OCI-LY3 (cell line): Measurements from ENCODE around the gene SLCO4A1.

ENCODE experiments used
- H2AFZ ChIP-seq: fragments of 200-600, 300-600 bp; shearing (Covaris generic); 2 replicates; pipeline ENCODE4 v1.6.0; 2014; ENCODE audit warnings: antibody characterized with exemption, low read depth, low read length
- H3K27ac ChIP-seq: fragments of 200-600, 300-600 bp; sonication (generic); 2 replicates; pipeline ENCODE4 v1.5.1; 2014; ENCODE audit warnings: mild to moderate bottlenecking, low read length, moderate library complexity, mixed read lengths
- H3K27me3 ChIP-seq: fragments of 200-600, 300-600 bp; sonication (generic); 2 replicates; pipeline ENCODE4 v1.6.1; 2014; ENCODE audit warnings: low read depth, low read length, mixed read lengths
- H3K36me3 ChIP-seq: fragments of 200-600, 300-600 bp; sonication (generic); replicated peaks from 2 replicates; pipeline ENCODE3; 2014; ENCODE audit warnings: low read depth, low read length, mixed read lengths
- H3K4me1 ChIP-seq: fragments of 300-600, 200-600 bp; sonication (generic); 2 replicates; pipeline ENCODE4 v1.6.1; 2014; ENCODE audit warnings: low read length, mixed read lengths
- H3K4me2 ChIP-seq: fragments of 200-600, 300-600 bp; sonication (generic); 2 replicates; pipeline ENCODE4 v1.6.1; 2014; ENCODE audit warnings: low read length, mixed read lengths
- H3K4me3 ChIP-seq: fragments of 300-600, 200-600 bp; sonication (generic); 2 replicates; pipeline ENCODE4 v1.5.1; 2014; ENCODE audit warnings: antibody characterized with exemption, mild to moderate bottlenecking, low read length, moderate library complexity
- H3K79me2 ChIP-seq: fragments of 300-600, 200-600 bp; shearing (Covaris generic); 2 replicates; pipeline ENCODE4 v1.6.1; 2014; ENCODE audit warnings: mild to moderate bottlenecking, low read length, mixed read lengths
- H3K9ac ChIP-seq: fragments of 300-600, 200-600 bp; shearing (Covaris generic); 2 replicates; pipeline ENCODE4 v1.6.0; 2014; ENCODE audit warnings: mild to moderate bottlenecking, low read length, moderate library complexity
- H3K9me3 ChIP-seq: fragments of 200-600, 300-600 bp; shearing (Covaris generic); 2 replicates; pipeline ENCODE4 v1.6.1; 2014; ENCODE audit warnings: low read length, mixed read lengths; ENCODE audit not compliant: insufficient read depth
- H4K20me1 ChIP-seq: fragments of 200-600, 300-600 bp; sonication (generic); 2 replicates; pipeline ENCODE4 v1.6.1; 2016; ENCODE audit warnings: low read length, mixed read lengths; ENCODE audit not compliant: insufficient read depth
- EZH2phosphoT487 ChIP-seq: fragments of 200-600 bp; shearing (Covaris generic); IDR thresholded peaks from 2 replicates; pipeline ENCODE4 v1.6.1; 2018; ENCODE audit warnings: antibody characterized with exemption, mixed run types, low read depth
- TF ChIP-seq, protein P1 (sequence below): fragments of 200-600, 300-600 bp; sonication (generic); IDR thresholded peaks from 2 replicates; pipeline ENCODE4 v1.5.1; 2014; ENCODE audit warnings: antibody characterized with exemption, low read length, low read depth

The SLCO4A1 gene

DNA sequence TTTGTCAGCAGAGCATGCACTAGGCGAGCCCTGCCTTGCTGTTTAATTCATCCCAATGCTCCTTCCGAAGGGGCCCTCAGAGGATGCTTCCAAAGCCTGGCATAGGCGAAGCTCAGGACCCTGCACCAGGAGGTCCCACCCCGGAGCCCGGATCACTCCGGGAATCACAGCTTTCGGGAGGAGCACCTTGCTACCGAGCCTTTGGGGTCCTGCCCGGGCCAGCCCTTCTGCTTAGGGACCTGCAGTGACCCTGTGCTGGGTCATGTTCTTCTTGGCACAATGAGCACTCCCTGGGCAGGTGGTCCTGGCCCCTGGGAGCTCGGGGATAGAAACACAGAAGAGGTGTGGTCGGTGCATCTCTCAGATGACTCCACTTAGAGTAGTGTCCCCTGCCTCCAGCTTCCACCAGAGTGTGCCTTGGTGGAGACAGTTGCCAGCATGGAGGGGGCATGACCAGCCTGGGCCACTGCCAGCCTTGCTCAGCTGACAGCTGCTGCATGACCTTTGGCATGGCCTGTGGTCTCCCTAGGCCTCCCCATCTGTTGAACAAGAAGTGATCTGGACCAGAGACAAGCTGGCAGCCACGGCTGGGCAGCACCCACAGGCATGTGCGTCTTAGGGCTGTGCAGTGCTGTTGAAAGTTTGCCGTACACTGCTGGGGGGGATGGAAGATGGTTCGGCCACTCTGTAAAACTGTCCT lies 44.7 kb upstream of the SLCO4A1 start:
- no peak overlapping the region for H3K4me3 ChIP-seq
- H3K79me2 ChIP-seq, result no peaks in the 10 kb centered on the region
- TF ChIP-seq EZH2phosphoT487, result no peak
- TF ChIP-seq, protein P1, sequence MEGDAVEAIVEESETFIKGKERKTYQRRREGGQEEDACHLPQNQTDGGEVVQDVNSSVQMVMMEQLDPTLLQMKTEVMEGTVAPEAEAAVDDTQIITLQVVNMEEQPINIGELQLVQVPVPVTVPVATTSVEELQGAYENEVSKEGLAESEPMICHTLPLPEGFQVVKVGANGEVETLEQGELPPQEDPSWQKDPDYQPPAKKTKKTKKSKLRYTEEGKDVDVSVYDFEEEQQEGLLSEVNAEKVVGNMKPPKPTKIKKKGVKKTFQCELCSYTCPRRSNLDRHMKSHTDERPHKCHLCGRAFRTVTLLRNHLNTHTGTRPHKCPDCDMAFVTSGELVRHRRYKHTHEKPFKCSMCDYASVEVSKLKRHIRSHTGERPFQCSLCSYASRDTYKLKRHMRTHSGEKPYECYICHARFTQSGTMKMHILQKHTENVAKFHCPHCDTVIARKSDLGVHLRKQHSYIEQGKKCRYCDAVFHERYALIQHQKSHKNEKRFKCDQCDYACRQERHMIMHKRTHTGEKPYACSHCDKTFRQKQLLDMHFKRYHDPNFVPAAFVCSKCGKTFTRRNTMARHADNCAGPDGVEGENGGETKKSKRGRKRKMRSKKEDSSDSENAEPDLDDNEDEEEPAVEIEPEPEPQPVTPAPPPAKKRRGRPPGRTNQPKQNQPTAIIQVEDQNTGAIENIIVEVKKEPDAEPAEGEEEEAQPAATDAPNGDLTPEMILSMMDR, result no peak
- no peaks in the 10 kb centered on the region for H3K9me3 ChIP-seq
- no peak overlapping the region for H3K27ac ChIP-seq
- H3K4me2 ChIP-seq, result no peak overlapping the region
- H3K36me3 ChIP-seq, result no peaks in the 10 kb centered on the region
- H3K9ac ChIP-seq, result no peak overlapping the region
- no peaks in the 10 kb centered on the region for H4K20me1 ChIP-seq
- peaks cover 44% of the 10 kb centered on the region for H3K27me3 ChIP-seq
- no peak overlapping the region for H2AFZ ChIP-seq
- H3K4me1 ChIP-seq, result no peaks in the 10 kb centered on the region

DNA sequence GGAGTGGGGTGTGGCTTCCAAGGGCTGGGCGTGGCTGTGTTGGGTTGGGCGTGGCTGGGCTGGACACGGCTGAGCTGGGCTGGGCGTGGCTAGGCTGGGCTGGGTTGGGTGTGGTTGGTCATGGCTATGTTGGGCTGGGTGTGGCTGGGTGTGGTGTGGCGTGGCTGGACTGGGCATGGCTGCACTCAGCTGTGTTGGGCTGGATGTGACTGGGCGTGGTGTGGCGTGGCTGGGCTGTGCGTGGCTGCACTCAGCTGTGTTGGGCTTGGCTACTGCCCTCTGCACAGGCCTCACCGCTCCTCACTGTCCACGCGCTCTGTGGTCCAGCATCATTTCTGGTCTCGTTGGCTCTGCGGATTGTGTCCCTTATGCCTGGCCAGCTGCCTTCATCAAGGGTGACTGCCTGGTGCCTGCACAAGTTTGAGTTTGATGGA lies 43.5 kb upstream of the SLCO4A1 start:
- Histone ChIP-seq H3K4me3 (no peak overlapping the region), H3K4me2 (no peak overlapping the region), H3K4me1 (no peaks in the 10 kb centered on the region; the same call in 1 of the 2 replicates), H3K79me2 (no peaks in the 10 kb centered on the region), H3K27ac (no peak overlapping the region), H2AFZ (no peak overlapping the region), H3K9ac (no peak overlapping the region), H4K20me1 (no peaks in the 10 kb centered on the region), H3K9me3 (no peaks in the 10 kb centered on the region), H3K36me3 (no peaks in the 10 kb centered on the region), H3K27me3 (peaks cover 56% of the 10 kb centered on the region)
- no peak for TF ChIP-seq EZH2phosphoT487
- TF ChIP-seq, protein P1, result no peak

DNA sequence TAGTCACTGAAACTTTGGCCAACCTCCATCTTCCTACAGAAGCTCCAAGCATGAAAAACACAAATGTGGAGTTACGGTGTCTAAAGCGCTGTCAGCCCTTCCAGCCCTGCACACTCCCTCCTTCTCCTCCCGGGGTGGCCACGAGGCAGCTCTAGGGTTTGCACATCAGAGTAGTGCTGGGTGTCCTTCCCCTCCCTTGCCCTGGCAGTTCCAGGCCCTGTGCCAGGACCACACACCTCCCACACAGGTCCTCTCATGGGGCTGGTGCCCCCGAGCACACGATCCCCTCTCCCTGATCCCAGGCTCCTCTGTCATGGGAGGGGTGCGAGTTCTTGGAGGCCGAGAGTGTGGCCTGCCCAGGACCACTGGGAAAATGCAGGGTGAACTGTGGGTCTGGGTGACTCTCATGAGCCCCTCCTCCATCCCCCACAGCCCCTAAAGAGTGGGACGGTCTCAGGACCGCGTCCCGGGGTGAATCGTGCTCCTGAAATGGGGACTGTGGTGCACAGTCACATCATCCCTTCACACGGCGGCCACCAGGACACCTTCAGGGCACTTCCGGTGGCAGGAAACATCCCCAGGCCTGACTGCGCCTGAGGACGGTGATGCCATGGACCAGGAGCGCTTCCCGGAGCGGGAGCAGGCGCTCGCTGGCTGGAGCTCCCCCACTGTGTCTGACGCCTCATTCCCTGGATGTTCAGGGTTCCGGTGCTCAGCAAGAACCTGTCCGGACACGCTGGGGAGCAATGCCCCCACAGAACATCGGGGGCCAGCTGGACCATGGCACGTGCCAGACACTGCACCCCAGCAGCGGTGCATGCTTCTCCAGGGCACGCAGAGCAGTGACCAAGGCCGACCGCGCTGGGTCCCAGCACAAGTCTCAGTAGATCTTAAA lies 42.8 kb upstream of the SLCO4A1 start:
- no peaks in the 10 kb centered on the region; the same call in 1 of the 2 replicates for H3K4me1 ChIP-seq
- H3K36me3 ChIP-seq, result no peaks in the 10 kb centered on the region
- no peaks in the 10 kb centered on the region for H4K20me1 ChIP-seq
- no peak overlapping the region for H3K4me3 ChIP-seq
- H2AFZ ChIP-seq, result no peak overlapping the region
- H3K9me3 ChIP-seq, result no peaks in the 10 kb centered on the region
- H3K27me3 ChIP-seq, result peaks cover 57% of the 10 kb centered on the region
- no peak for TF ChIP-seq EZH2phosphoT487
- TF ChIP-seq, protein P1, result no peak
- H3K4me2 ChIP-seq, result no peak overlapping the region
- no peaks in the 10 kb centered on the region for H3K79me2 ChIP-seq
- H3K9ac ChIP-seq, result no peak overlapping the region
- no peak overlapping the region for H3K27ac ChIP-seq

DNA sequence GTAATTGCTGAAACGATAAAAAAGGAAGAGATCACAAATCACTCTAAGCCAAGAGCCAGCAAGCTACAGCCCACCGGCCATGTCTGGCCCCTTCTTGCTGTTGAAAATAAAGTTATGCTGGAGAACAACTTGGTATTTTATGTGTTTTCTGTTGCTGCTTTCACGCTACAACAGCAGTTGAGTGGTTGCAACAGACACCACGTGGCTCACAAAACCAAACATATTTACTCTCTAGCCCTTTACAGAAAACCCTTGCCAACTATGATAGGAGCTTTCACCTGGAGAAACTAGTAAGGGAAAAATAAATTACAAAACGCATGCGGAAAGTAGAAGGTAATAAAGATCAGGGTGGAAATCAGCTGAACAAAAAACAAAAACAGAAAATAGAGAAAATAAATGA lies 41.1 kb upstream of the SLCO4A1 start:
- Histone ChIP-seq H3K4me1 (no peaks in the 10 kb centered on the region; the same call in 1 of the 2 replicates), H3K9ac (no peak overlapping the region), H3K27me3 (peaks cover 66% of the 10 kb centered on the region), H3K79me2 (no peaks in the 10 kb centered on the region), H3K4me3 (no peak overlapping the region), H3K27ac (no peak overlapping the region), H3K4me2 (no peak overlapping the region), H3K36me3 (no peaks in the 10 kb centered on the region), H3K9me3 (no peaks in the 10 kb centered on the region), H2AFZ (no peak overlapping the region), H4K20me1 (no peaks in the 10 kb centered on the region)
- TF ChIP-seq, protein P1, result no peak
- no peak for TF ChIP-seq EZH2phosphoT487
